Psoas muscle (tissue), 8 donors: ENCODE results near the gene LILRA6. TPM values are rescaled to one million over a fixed set of nuclear protein-coding genes. Genes with fewer than 3 reads are reported as not detected.
"Not testable (repeated sequence)": the region's sequence is repeated elsewhere in the genome, so short reads cannot be mapped to it uniquely, and the experiment has no call there.

ENCODE experiments used
- ATAC-seq, 4 donors: fragments of 200-7000 bp; cut with Tn5 transposase; one replicate each; pipeline ENCODE4 v1.9.1; 2020; ENCODE audit warnings: moderate library complexity in 3 of 4, mild to moderate bottlenecking in 2 of 4
- DNase-seq, 2 donors: peaks; one replicate each; pipeline ENCODE4 v3.0.0-alpha.2; 2020
- H3K27ac ChIP-seq: fragments of 200-600 bp; one replicate; pipeline ENCODE4 v1.8.0; 2022
- H3K27me3 ChIP-seq, 3 donors: fragments of 200-600 bp in 1 of 3; one replicate each; pipeline versions ENCODE4 v1.6.1 to v1.8.0; 2013 to 2022; ENCODE audit warnings: low read length in 2 of 3, mild to moderate bottlenecking in 2 of 3, moderate library complexity in 1 of 3; ENCODE audit not compliant: insufficient read depth in 3 of 3
- H3K36me3 ChIP-seq, 2 donors: fragments of 200-600 bp in 1 of 2; one replicate each; pipeline versions ENCODE4 v1.6.1 to v1.8.0; 2013 to 2022; ENCODE audit warnings: low read depth in 1 of 2, mild to moderate bottlenecking in 1 of 2, moderate library complexity in 1 of 2; ENCODE audit not compliant: insufficient read depth in 1 of 2
- H3K4me1 ChIP-seq: fragments of 200-600 bp; one replicate; pipeline ENCODE4 v1.8.0; 2022
- H3K4me3 ChIP-seq: fragments of 200-600 bp; one replicate; pipeline ENCODE4 v1.8.0; 2022; ENCODE audit warnings: mild to moderate bottlenecking
- H3K9me3 ChIP-seq: fragments of 200-600 bp; one replicate; pipeline ENCODE4 v1.8.0; 2022
- CTCF ChIP-seq: fragments of 200-600 bp; IDR thresholded peaks from one replicate; pipeline ENCODE4 v1.8.0; 2022; ENCODE audit warnings: antibody characterized with exemption
- WGBS, 3 donors: extraction: QIAGEN DNeasy Blood & Tissue Kit; methylation state at CpG; one replicate each; pipeline versions ENCODE4 v1.1.6 to v1.1.7; 2013; 5-methylcytosine and 5-hydroxymethylcytosine counted together
- intact Hi-C, 2 donors: fragments of 100-400 bp; cut with DNase I; formaldehyde crosslinking; loops; one replicate each; pipeline versions ENCODE4 v1.11.0 to v1.14.2; 2022
- polyA plus RNA-seq, 3 donors: library from polyadenylated mRNA; stranded (reverse); fragments of 200-250 nt; gene quantifications; one replicate each; pipeline ENCODE4 v1.2.3, GENCODE V29; 2013
- total RNA-seq, 4 donors: library from RNA; stranded (reverse); fragmentation: NEBNext Ultra II Directional in 2 of 4; extraction: Animal tissue kit (Norgen Biotek cat#: 25700) in 2 of 4; gene quantifications; one replicate each; pipeline versions ENCODE4 v1.2.1 to v1.2.4, GENCODE V29; 2021 to 2023
- donor health status: healthy with polysubstance abuse.
- donor health status: DM: no; HTN: no; CAD: no; lungs with moderate emphysema.
- donor health status: Bipolar disorder and iron deficiency.
- donor health status: healthy.
- donor health status: DM: yes; HTN: yes; CAD: no.
- donor health status: DM: no; HTN: no; CAD: no.
- donor health status: DM: no; HTN: no; CAD: no.
- donor health status: DM: yes; HTN: yes; CAD: no.

The LILRA6 gene
- total and polyA plus RNA-seq, 7 donors, result 0.22 to 1.6 (median 0.54) TPM

GRCh38 chr19:54231077-54231931, 11.3 kb downstream of the LILRA6 start:
- DNase-seq, result peak; percentile 87 to 89
- 19 to 23% (median 22%) methylated on average over 21 of the region's 21 CpGs for WGBS, 3 donors

GRCh38 chr19:54230031-54230430, 12.6 kb downstream of the LILRA6 start:
- no peaks in the 10 kb centered on the region for H3K9me3 ChIP-seq
- no peak for ATAC-seq
- H3K27ac ChIP-seq, result no peak overlapping the region
- no peaks in the 10 kb centered on the region for H3K4me1 ChIP-seq
- no peak for DNase-seq
- intact Hi-C loops, result loop anchor here (2.0 kb wide), 1 partner anchor 61 kb away; no protein-coding TSS in a partner anchor
- TF ChIP-seq CTCF, result no peak
- H3K4me3 ChIP-seq, result no peak overlapping the region
- peaks cover 0 to 12% (median 2%) of the 10 kb centered on the region in 3 donors for H3K27me3 ChIP-seq
- WGBS, 3 donors, result 79 to 86% (median 80%) methylated on average over 7 of the region's 7 CpGs
- H3K36me3 ChIP-seq, result no peaks in the 10 kb centered on the region

More at GRCh38 chr19:54231077-54231931, 11.3 kb downstream of the LILRA6 start:
- peak; percentile 75 to 90 (median 88) for ATAC-seq
- no peaks in the 10 kb centered on the region for H3K9me3 ChIP-seq
- H3K4me3 ChIP-seq, result no peak overlapping the region
- H3K36me3 ChIP-seq, result no peaks in the 10 kb centered on the region
- peak; percentile 84 for TF ChIP-seq CTCF
- no peaks in the 10 kb centered on the region for H3K4me1 ChIP-seq
- H3K27me3 ChIP-seq, result peaks cover 0 to 9% (median 2%) of the 10 kb centered on the region in 3 donors
- H3K27ac ChIP-seq, result no peak overlapping the region
- intact Hi-C loops, result loop anchor here (2.0 kb wide), 1 partner anchor 63 kb away; no protein-coding TSS in a partner anchor

- no peaks in the 10 kb centered on the region for H3K36me3 ChIP-seq
- no peak for TF ChIP-seq CTCF
- intact Hi-C loops, result no loop called here
- H3K4me1 ChIP-seq, result no peaks in the 10 kb centered on the region
- ATAC-seq (no peak), DNase-seq (no peak)
- H3K27ac ChIP-seq, result no peak overlapping the region
- no peaks in the 10 kb centered on the region for H3K9me3 ChIP-seq
- H3K27me3 ChIP-seq, result peaks cover 0 to 12% (median 2%) of the 10 kb centered on the region in 3 donors
- H3K4me3 ChIP-seq, result no peak overlapping the region
- 82 to 86% (median 85%) methylated on average over 8 of the region's 8 CpGs for WGBS, 3 donors
Measured at GRCh38 chr19:54229146-54229545, 13.4 kb downstream of the LILRA6 start.

GRCh38 chr19:54224619-54225018, 18.0 kb downstream of the LILRA6 start:
- H3K4me1 ChIP-seq, H3K4me3 ChIP-seq, DNase-seq, ATAC-seq, intact Hi-C loops, H3K9me3 ChIP-seq, H3K36me3 ChIP-seq, H3K27ac ChIP-seq, H3K27me3 ChIP-seq: not testable (repeated sequence)
- 73 to 76% (median 76%) methylated on average over 9 to 10 of the region's 10 CpGs for WGBS, 3 donors

GRCh38 chr19:54223937-54224281, 18.7 kb downstream of the LILRA6 start:
- not testable (repeated sequence) for H3K36me3 ChIP-seq, ATAC-seq, H3K4me1 ChIP-seq, H3K9me3 ChIP-seq, DNase-seq, H3K27me3 ChIP-seq, H3K4me3 ChIP-seq, H3K27ac ChIP-seq
- WGBS, 3 donors, result 34 to 46% (median 40%) methylated on average over 5 of the region's 5 CpGs
- intact Hi-C loops, result loop anchor here in 1 of 2 donors (2.0 kb wide), 1 partner anchor 21 kb away; no protein-coding TSS in a partner anchor

GRCh38 chr19:54223277-54223936, 19.2 kb downstream of the LILRA6 start:
- ATAC-seq, result peak in 1 of 4 donors; percentile 22
- not testable (repeated sequence) for H3K27ac ChIP-seq, H3K9me3 ChIP-seq, H3K4me3 ChIP-seq, H3K27me3 ChIP-seq, DNase-seq, H3K36me3 ChIP-seq, H3K4me1 ChIP-seq
- 41 to 47% (median 43%) methylated on average over 13 to 14 of the region's 14 CpGs for WGBS, 3 donors
- intact Hi-C loops, result loop anchor here in 1 of 2 donors (2.0 kb wide), 1 partner anchor 21 kb away; no protein-coding TSS in a partner anchor

- 51 to 64% (median 58%) methylated on average over 14 to 16 of the region's 16 CpGs for WGBS, 3 donors
- intact Hi-C loops, result loop anchor here in 1 of 2 donors (2.0 kb wide), 1 partner anchor 22 kb away; no protein-coding TSS in a partner anchor
- not testable (repeated sequence) for H3K4me1 ChIP-seq
Measured at GRCh38 chr19:54222474-54223276, 19.9 kb downstream of the LILRA6 start, which contains the start of gene LILRB3. LILRB3 (minus strand) TSS chr19:54223007; CDS start chr19:54222976, 31 bp downstream.

More at GRCh38 chr19:54222474-54223276, 19.9 kb downstream of the LILRA6 start, which contains the start of gene LILRB3:
- not testable (repeated sequence) for H3K9me3 ChIP-seq, H3K27ac ChIP-seq, DNase-seq, H3K27me3 ChIP-seq, H3K36me3 ChIP-seq, H3K4me3 ChIP-seq
- ATAC-seq, result peak in 3 of 4 donors; percentile 42 to 55 (median 44)
